ENCODE data around the gene AHNAK. TPM values are rescaled to one million over a fixed set of nuclear protein-coding genes. Genes with fewer than 3 reads are reported as not detected.

AHNAK gene
- total RNA-seq, 1 donor from 2014 or later, result 14.9 TPM

GRCh38 chr11:62413060-62413696, 133.4 kb downstream of the AHNAK start:
- DNase-seq (ENCODE audit: low spot score), result no peak
- H3K36me3 ChIP-seq, result no peaks in the 10 kb centered on the region
- H3K79me2 ChIP-seq (ENCODE audit: low read depth), result no peaks in the 10 kb centered on the region
- no peaks in the 10 kb centered on the region for H3K4me1 ChIP-seq
- no peaks in the 10 kb centered on the region for H4K20me1 ChIP-seq (ENCODE audit: low read depth)
- no peak overlapping the region for H3K4me3 ChIP-seq
- H3K27me3 ChIP-seq, result no peaks in the 10 kb centered on the region
- no peak overlapping the region for H2AFZ ChIP-seq (replicated peaks)
- no peaks in the 10 kb centered on the region for H3F3A ChIP-seq (ENCODE audit: low read depth)
- H3K9me3 ChIP-seq (ENCODE audit: low read depth), result no peaks in the 10 kb centered on the region
- Mint-ChIP-seq H3K36me3 (no peaks in the 10 kb centered on the region), H3K27me3 (ENCODE audit: insufficient read depth, low read depth) (no peaks in the 10 kb centered on the region), H3K4me1 (peaks cover 2% of the 10 kb centered on the region), H3K27ac (no peak overlapping the region), H3K9me3 (no peaks in the 10 kb centered on the region), H3K4me3 (no peak overlapping the region)
- no peak overlapping the region for H3K9ac ChIP-seq
- TF ChIP-seq EZH2phosphoT487 (IDR thresholded peaks at IDR 0.05), result no peak
- TF ChIP-seq, protein P1, sequence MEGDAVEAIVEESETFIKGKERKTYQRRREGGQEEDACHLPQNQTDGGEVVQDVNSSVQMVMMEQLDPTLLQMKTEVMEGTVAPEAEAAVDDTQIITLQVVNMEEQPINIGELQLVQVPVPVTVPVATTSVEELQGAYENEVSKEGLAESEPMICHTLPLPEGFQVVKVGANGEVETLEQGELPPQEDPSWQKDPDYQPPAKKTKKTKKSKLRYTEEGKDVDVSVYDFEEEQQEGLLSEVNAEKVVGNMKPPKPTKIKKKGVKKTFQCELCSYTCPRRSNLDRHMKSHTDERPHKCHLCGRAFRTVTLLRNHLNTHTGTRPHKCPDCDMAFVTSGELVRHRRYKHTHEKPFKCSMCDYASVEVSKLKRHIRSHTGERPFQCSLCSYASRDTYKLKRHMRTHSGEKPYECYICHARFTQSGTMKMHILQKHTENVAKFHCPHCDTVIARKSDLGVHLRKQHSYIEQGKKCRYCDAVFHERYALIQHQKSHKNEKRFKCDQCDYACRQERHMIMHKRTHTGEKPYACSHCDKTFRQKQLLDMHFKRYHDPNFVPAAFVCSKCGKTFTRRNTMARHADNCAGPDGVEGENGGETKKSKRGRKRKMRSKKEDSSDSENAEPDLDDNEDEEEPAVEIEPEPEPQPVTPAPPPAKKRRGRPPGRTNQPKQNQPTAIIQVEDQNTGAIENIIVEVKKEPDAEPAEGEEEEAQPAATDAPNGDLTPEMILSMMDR (IDR thresholded peaks at IDR 0.05), result no peak
- TF ChIP-seq EZH2 (IDR thresholded peaks at IDR 0.05), result no peak
- H3K27ac ChIP-seq, result no peak overlapping the region
- H3K4me2 ChIP-seq, result no peak overlapping the region

DNA sequence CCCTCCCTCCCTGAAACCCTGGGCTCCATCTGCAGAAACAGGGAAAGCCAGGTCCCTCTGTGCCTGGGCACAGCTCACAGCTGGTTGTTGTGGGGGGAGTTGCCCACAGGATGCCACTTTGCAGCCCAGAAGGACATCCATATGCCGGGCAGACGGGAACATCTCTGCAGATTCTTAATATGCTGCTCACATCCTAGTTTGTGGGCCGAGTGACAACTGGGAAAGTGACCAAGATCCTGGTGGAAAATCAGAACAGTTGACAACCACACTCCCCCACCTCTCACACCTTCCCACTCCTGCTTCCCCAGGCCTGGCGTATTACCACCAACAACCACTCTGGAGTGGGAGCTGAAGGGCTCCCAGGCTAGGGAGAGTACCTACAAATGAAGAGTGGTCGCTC, 135.1 kb downstream of the AHNAK start:
- Histone ChIP-seq H3K4me3 (no peak overlapping the region), H3K79me2 (ENCODE audit: low read depth) (no peaks in the 10 kb centered on the region), H3K27me3 (no peaks in the 10 kb centered on the region), H3K36me3 (no peaks in the 10 kb centered on the region), H3K4me1 (no peaks in the 10 kb centered on the region), H3K9me3 (ENCODE audit: low read depth) (no peaks in the 10 kb centered on the region), H2AFZ (replicated peaks) (no peak overlapping the region), H3K9ac (no peak overlapping the region), H3F3A (ENCODE audit: low read depth) (no peaks in the 10 kb centered on the region), H4K20me1 (ENCODE audit: low read depth) (no peaks in the 10 kb centered on the region), H3K27ac (no peak overlapping the region), H3K4me2 (no peak overlapping the region)
- no peak overlapping the region for H3K4me3 Mint-ChIP-seq
- no peaks in the 10 kb centered on the region for H3K27me3 Mint-ChIP-seq (ENCODE audit: insufficient read depth, low read depth)
- DNase-seq (ENCODE audit: low spot score), result no peak
- H3K4me1 Mint-ChIP-seq, result peaks cover 2% of the 10 kb centered on the region
- H3K9me3 Mint-ChIP-seq, result no peaks in the 10 kb centered on the region
- TF ChIP-seq EZH2 (IDR thresholded peaks at IDR 0.05) (no peak), EZH2phosphoT487 (IDR thresholded peaks at IDR 0.05) (no peak)
- TF ChIP-seq, protein P1 (IDR thresholded peaks at IDR 0.05), result no peak
- H3K36me3 Mint-ChIP-seq, result no peaks in the 10 kb centered on the region
- H3K27ac Mint-ChIP-seq, result no peak overlapping the region

DNA sequence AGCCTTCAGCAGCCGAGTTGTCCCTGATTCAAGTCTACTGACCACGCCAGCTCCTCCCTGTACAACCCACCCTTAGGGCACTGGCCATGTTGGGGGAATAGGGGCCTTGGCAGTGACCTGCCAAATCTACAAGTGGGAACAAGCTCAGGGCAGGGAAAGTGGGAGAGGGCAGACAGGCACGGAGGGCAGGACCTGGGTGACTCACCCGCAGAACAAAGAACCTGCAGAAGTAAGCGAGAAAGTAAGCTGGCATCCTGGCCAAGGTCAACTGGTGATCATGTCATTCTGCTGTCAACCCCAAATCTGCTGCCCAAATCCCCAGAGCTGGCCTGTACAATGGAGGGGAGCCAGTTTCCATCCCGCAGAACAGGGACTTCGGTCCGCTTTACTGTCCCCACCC, 135.6 kb downstream of the AHNAK start:
- H3F3A ChIP-seq (ENCODE audit: low read depth), result no peaks in the 10 kb centered on the region
- no peaks in the 10 kb centered on the region for H3K27me3 Mint-ChIP-seq (ENCODE audit: insufficient read depth, low read depth)
- no peaks in the 10 kb centered on the region for H3K79me2 ChIP-seq (ENCODE audit: low read depth)
- H3K27me3 ChIP-seq, result no peaks in the 10 kb centered on the region
- no peaks in the 10 kb centered on the region for H4K20me1 ChIP-seq (ENCODE audit: low read depth)
- TF ChIP-seq EZH2phosphoT487 (IDR thresholded peaks at IDR 0.05) (no peak), EZH2 (IDR thresholded peaks at IDR 0.05) (no peak)
- TF ChIP-seq, protein P1 (IDR thresholded peaks at IDR 0.05), result no peak
- H3K36me3 Mint-ChIP-seq, result no peaks in the 10 kb centered on the region
- no peak overlapping the region for H3K4me3 Mint-ChIP-seq
- H3K4me1 Mint-ChIP-seq, result peaks cover 2% of the 10 kb centered on the region
- no peaks in the 10 kb centered on the region for H3K4me1 ChIP-seq
- H3K9me3 ChIP-seq (ENCODE audit: low read depth), result no peaks in the 10 kb centered on the region
- H2AFZ ChIP-seq (replicated peaks), result no peak overlapping the region
- H3K27ac ChIP-seq, result no peak overlapping the region
- H3K9me3 Mint-ChIP-seq, result no peaks in the 10 kb centered on the region
- no peak overlapping the region for H3K4me3 ChIP-seq
- DNase-seq (ENCODE audit: low spot score), result no peak
- H3K4me2 ChIP-seq, result no peak overlapping the region
- H3K9ac ChIP-seq, result no peak overlapping the region
- H3K27ac Mint-ChIP-seq, result no peak overlapping the region
- no peaks in the 10 kb centered on the region for H3K36me3 ChIP-seq
